HL-60/S4 treated with phorbol 12-myristate 13-acetate at 8.2 ng/mL for 4 days and 3 days (cell line): ENCODE data around the gene FLRT1.
"Not testable (repeated sequence)": the region's sequence is repeated elsewhere in the genome, so short reads cannot be mapped to it uniquely, and the experiment has no call there.

Source experiments
- in situ Hi-C: fragments of 300-500 bp; cut with MboI; formaldehyde crosslinking; loops from 2 replicates; pipeline ENCODE4 v1.15.0; 2022; ENCODE audit warnings: low sequenced_read_pairs

The FLRT1 gene

DNA sequence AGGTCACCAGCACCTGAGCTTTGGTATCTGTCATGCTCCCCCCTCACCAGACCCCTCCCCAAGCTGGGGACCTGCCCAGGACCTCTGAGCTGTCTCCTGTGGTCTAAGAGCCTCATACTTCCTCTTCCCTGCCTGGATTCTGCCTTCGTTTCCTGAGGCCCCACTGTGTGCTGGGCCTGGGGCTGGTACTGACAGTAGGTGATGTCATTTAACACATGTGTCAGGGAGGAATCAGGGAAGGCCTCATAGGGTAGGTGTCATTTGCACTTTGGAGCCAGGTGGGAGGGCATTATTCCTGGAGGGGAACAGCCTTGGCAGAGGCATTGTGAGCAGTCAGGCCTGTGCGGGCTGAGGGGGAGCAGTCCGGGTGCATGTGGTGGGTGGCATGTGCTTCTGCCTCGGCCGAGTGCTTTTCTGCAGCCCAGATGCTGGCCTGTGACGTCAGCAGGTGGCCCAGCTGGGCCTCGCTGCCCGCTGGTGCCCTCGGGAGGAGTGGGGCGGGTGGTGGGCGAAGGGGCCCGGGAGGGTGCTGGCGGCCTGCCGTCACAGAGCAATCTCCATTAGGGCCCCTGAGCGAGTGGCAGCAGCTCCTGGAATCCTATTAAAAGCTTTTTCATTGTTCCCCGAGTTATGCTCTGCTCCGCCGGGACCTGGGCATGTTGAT, 9.1 kb downstream of the FLRT1 start:
- in situ Hi-C loops = no loop called here

- in situ Hi-C loops = no loop called here
Measured at GRCh38 chr11:64045700-64046099, 10.0 kb downstream of the FLRT1 start.

- in situ Hi-C loops = not testable (repeated sequence)
Measured at GRCh38 chr11:64047373-64047772, 11.6 kb downstream of the FLRT1 start.

DNA sequence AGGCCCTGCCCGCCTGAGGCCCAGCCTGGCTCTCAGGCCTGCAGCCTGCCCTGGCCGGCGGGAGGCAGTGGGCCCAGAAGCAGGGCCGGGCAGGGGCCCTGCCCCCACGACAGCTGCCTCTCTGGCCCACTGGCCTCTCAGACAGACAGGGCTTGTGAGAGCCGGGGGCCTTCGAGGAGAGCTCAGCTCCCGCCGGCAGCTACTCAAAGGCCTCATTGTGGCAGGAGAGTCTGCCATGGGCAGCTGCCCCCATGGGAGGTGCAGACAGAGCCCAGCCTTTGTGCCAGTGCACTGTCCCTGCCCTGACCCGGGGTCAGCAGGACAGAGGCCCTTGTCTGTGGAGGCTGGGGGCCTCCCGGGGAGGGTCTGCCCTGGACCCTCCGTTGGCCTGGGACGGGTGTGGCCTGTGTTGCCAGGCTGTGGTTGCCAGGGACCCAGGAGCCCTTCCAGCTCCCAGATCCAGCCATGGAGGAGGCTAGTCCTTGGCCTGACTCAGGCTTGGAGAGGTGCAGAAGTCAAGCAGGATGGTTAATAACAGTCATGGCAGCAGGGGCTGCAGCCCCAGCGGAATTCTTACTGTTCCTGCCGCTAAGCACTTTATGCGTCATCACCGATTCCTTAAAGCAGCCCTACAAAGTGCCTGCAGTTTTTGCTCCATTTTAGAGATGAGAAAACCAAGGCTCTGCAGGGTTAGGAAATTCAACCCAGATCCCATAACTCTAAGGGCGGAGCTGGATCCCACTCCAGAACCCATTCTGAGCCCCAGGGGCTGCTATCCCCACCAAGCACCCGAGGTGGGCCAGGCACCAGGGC, 12.5 kb downstream of the FLRT1 start:
- in situ Hi-C loops = no loop called here

DNA sequence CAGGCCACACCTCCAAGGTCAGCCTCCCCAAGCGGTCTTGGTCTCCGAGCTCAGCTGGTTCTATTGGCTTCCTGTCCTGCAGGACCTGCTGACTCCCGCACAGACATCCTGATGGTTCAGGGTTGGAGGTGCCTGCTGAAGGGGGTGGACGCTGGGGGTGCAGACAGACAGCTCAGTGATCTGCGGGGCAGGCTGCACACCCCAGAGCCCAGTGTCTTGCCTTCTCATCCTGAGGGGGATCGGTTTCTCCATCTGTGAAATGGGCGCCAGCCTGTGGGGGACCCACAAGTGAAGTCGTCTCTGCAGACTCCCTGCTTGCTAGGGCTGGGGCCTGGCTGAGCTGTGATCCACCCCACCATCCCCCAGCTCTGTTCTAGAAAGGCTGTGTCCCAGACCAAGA, 13.8 kb downstream of the FLRT1 start:
- in situ Hi-C loops = no loop called here

GRCh38 chr11:64051297-64051696, 15.6 kb downstream of the FLRT1 start:
- in situ Hi-C loops = no loop called here

- in situ Hi-C loops = no loop called here
Measured at GRCh38 chr11:64052436-64052835, 16.7 kb downstream of the FLRT1 start.

GRCh38 chr11:64052938-64053622, 17.3 kb downstream of the FLRT1 start:
- in situ Hi-C loops = no loop called here

GRCh38 chr11:64053699-64054098, 18.0 kb downstream of the FLRT1 start:
- in situ Hi-C loops = no loop called here

DNA sequence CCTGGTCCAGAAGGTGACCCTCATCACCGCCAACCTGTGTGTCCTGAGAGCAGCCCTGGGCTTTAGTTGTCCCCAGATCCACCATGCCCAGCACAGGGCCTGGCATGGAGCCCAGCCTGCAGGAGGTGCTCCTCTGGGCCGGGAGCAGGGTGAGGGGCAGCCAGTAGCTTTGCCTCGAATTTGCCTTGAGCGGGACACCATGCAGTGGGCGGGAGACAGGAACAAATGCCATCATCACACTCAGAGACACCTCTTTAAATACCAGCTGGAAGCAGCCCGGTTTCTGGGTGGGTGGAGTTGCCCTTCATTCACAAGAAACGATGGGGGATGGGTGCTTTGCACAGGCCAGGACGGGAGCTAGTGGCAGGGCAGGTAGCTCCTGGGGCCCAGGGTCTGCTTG, 19.3 kb downstream of the FLRT1 start:
- in situ Hi-C loops = no loop called here

- in situ Hi-C loops = no loop called here
Measured at GRCh38 chr11:64056213-64056785, 20.6 kb downstream of the FLRT1 start.

- in situ Hi-C loops = no loop called here
Measured at GRCh38 chr11:64056861-64057260, 21.1 kb downstream of the FLRT1 start.

GRCh38 chr11:64057890-64058289, 22.2 kb downstream of the FLRT1 start:
- in situ Hi-C loops = no loop called here

DNA sequence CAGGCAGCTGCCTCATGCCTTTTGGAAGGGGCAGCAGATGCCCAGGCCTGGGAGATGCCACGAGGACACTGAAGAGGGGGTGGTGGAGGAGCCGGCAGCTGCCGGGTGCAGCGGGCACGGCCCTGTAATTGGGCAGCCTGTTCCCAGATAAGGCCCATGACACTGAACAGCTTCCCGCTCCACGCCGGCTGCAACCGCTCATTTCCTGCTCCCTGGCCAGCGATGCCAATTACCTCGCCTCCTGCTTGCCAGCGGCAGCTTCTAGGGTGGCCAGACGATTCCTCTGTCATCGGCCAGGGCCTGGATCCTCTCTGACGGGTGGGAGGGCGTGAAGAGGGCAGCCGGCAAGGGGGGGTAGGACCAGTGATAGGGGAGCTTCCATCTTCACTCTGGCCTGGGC, 22.8 kb downstream of the FLRT1 start:
- in situ Hi-C loops = no loop called here

DNA sequence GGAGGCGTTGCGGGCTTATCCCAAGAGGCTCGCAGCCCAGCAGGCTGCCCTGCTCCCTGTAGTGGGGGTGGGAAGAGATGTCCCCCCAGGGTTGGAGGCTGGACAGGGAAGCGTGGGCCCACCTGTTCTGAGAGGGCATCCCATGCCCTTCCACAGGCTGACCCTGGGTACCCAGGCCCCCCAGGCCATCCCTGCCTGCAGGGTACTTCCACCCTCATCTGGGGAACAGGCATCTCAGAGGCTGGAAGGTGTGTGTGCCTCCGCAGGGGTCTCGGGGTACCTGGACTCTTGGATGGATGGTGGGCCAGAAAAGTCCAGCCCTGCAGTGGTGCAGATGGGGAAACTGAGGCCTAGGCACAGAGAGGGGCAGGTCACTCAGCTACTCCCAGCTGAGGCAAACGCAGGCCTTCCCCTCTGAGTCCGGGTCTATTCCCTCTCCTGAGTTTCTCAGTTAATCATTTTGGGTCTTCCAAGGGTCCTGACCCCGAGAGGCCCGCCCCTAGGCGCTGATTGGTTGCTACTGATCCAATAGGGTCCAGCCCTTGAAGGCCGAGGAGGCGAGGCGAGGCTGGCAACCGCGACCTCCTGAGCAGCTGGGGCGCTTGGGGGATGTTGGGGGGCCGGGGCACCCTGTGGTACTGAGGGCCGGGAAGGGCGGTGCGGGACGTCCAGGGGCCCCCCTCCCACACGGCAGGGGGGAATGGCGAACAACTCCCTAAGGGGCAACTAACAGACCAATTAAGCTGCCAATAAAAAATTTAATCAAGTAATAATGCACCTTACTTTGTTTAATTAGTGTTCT, 23.8 kb downstream of the FLRT1 start:
- in situ Hi-C loops = no loop called here

- in situ Hi-C loops = no loop called here
Measured at GRCh38 chr11:64060263-64060860, 24.6 kb downstream of the FLRT1 start.

- in situ Hi-C loops = no loop called here
Measured at GRCh38 chr11:64060861-64061444, 25.2 kb downstream of the FLRT1 start.

GRCh38 chr11:64062185-64063039, 26.7 kb downstream of the FLRT1 start:
- in situ Hi-C loops = no loop called here

DNA sequence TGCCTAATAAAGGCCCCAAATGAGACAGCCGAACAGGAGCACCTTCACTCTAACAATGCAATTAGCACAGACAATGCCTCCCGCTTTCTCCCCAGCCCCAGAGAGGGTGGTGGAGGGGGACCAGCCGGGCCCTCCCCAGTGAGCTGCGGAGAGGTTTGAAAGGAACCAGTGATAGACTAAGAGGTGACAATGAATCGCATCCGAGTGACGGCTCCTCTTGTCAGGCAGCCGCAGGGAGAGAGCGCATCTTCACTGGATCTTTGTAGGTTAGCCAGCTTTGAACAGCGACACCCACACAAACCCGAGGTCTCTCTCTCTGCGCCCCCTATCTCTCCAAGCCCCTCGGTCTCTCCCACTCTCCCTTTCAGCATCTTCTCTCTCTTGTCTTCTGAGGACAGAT, 28.0 kb downstream of the FLRT1 start:
- in situ Hi-C loops = no loop called here
